ENCODE data around the gene SKAP2.

SKAP2 gene

GRCh38 chr7:26779978-26780595 lies 84.3 kb downstream of the SKAP2 start:
- DNase-seq: no peak
- no peak for TF ChIP-seq POLR2A (IDR thresholded peaks at IDR 0.05; ENCODE audit: low read length)
- no peak for TF ChIP-seq GATA1 (IDR thresholded peaks at IDR 0.05; ENCODE audit: low read depth, low read length)

- TF ChIP-seq POLR2A (IDR thresholded peaks at IDR 0.05; ENCODE audit: low read length) (no peak), GATA1 (IDR thresholded peaks at IDR 0.05; ENCODE audit: low read depth, low read length) (no peak)
- peak in 1 of 2 experiments; percentile 1 for DNase-seq
These were observed 87.0 kb downstream of the SKAP2 start for GRCh38 chr7:26777385-26777784.

- TF ChIP-seq GATA1 (IDR thresholded peaks at IDR 0.05; ENCODE audit: low read depth, low read length): no peak
- TF ChIP-seq POLR2A (IDR thresholded peaks at IDR 0.05; ENCODE audit: low read length): no peak
- DNase-seq: no peak
These were observed 103.9 kb downstream of the SKAP2 start for GRCh38 chr7:26760501-26760900.

- DNase-seq: no peak
- TF ChIP-seq GATA1 (IDR thresholded peaks at IDR 0.05; ENCODE audit: low read depth, low read length): no peak
- TF ChIP-seq POLR2A (IDR thresholded peaks at IDR 0.05; ENCODE audit: low read length): no peak
These were observed 105.3 kb downstream of the SKAP2 start for GRCh38 chr7:26759108-26759507.

GRCh38 chr7:26743205-26743604 lies 121.2 kb downstream of the SKAP2 start:
- TF ChIP-seq POLR2A (IDR thresholded peaks at IDR 0.05; ENCODE audit: low read length) (no peak), GATA1 (IDR thresholded peaks at IDR 0.05; ENCODE audit: low read depth, low read length) (no peak)
- no peak for DNase-seq

- TF ChIP-seq POLR2A (IDR thresholded peaks at IDR 0.05; ENCODE audit: low read length) (no peak), GATA1 (IDR thresholded peaks at IDR 0.05; ENCODE audit: low read depth, low read length) (no peak)
- no peak for DNase-seq
These were observed 128.3 kb downstream of the SKAP2 start for GRCh38 chr7:26735976-26736600.

GRCh38 chr7:26729150-26729775 lies 135.1 kb downstream of the SKAP2 start:
- no peak for DNase-seq
- TF ChIP-seq GATA1 (IDR thresholded peaks at IDR 0.05; ENCODE audit: low read depth, low read length): no peak
- TF ChIP-seq POLR2A (IDR thresholded peaks at IDR 0.05; ENCODE audit: low read length): no peak

- no peak for TF ChIP-seq POLR2A (IDR thresholded peaks at IDR 0.05; ENCODE audit: low read length)
- no peak for TF ChIP-seq GATA1 (IDR thresholded peaks at IDR 0.05; ENCODE audit: low read depth, low read length)
- DNase-seq: no peak
These were observed 138.3 kb downstream of the SKAP2 start for GRCh38 chr7:26726051-26726450.

GRCh38 chr7:26724795-26725194 lies 139.6 kb downstream of the SKAP2 start:
- TF ChIP-seq GATA1 (IDR thresholded peaks at IDR 0.05; ENCODE audit: low read depth, low read length) (no peak), POLR2A (IDR thresholded peaks at IDR 0.05; ENCODE audit: low read length) (no peak)
- DNase-seq: no peak

- TF ChIP-seq POLR2A (IDR thresholded peaks at IDR 0.05; ENCODE audit: low read length) (no peak), GATA1 (IDR thresholded peaks at IDR 0.05; ENCODE audit: low read depth, low read length) (no peak)
- DNase-seq: no peak
These were observed 141.3 kb downstream of the SKAP2 start for GRCh38 chr7:26723129-26723528.

GRCh38 chr7:26721450-26721849 lies 142.9 kb downstream of the SKAP2 start:
- DNase-seq: no peak
- TF ChIP-seq GATA1 (IDR thresholded peaks at IDR 0.05; ENCODE audit: low read depth, low read length): no peak
- TF ChIP-seq POLR2A (IDR thresholded peaks at IDR 0.05; ENCODE audit: low read length): no peak

GRCh38 chr7:26718063-26718462 lies 146.3 kb downstream of the SKAP2 start:
- TF ChIP-seq GATA1 (IDR thresholded peaks at IDR 0.05; ENCODE audit: low read depth, low read length): no peak
- no peak for TF ChIP-seq POLR2A (IDR thresholded peaks at IDR 0.05; ENCODE audit: low read length)
- no peak for DNase-seq

- no peak for TF ChIP-seq GATA1 (IDR thresholded peaks at IDR 0.05; ENCODE audit: low read depth, low read length)
- no peak for TF ChIP-seq POLR2A (IDR thresholded peaks at IDR 0.05; ENCODE audit: low read length)
These were observed 150.0 kb downstream of the SKAP2 start for GRCh38 chr7:26714438-26714837.

GRCh38 chr7:26714006-26714405 lies 150.4 kb downstream of the SKAP2 start:
- TF ChIP-seq POLR2A (IDR thresholded peaks at IDR 0.05; ENCODE audit: low read length) (no peak), GATA1 (IDR thresholded peaks at IDR 0.05; ENCODE audit: low read depth, low read length) (no peak)
- no peak for DNase-seq

More at GRCh38 chr7:26714438-26714837, 150.0 kb downstream of the SKAP2 start:
- DNase-seq: no peak

Data from erythroblast (primary cell).